NCI-H748 treated with DMSO at 0.1 percent for 48 hours (cell line): ENCODE data around the gene ASB18.

ENCODE experiments used
- DNase-seq: peaks from one replicate; lab custom pipeline; 2025; lab: John Stamatoyannopoulos, UW

Gene ASB18

DNA sequence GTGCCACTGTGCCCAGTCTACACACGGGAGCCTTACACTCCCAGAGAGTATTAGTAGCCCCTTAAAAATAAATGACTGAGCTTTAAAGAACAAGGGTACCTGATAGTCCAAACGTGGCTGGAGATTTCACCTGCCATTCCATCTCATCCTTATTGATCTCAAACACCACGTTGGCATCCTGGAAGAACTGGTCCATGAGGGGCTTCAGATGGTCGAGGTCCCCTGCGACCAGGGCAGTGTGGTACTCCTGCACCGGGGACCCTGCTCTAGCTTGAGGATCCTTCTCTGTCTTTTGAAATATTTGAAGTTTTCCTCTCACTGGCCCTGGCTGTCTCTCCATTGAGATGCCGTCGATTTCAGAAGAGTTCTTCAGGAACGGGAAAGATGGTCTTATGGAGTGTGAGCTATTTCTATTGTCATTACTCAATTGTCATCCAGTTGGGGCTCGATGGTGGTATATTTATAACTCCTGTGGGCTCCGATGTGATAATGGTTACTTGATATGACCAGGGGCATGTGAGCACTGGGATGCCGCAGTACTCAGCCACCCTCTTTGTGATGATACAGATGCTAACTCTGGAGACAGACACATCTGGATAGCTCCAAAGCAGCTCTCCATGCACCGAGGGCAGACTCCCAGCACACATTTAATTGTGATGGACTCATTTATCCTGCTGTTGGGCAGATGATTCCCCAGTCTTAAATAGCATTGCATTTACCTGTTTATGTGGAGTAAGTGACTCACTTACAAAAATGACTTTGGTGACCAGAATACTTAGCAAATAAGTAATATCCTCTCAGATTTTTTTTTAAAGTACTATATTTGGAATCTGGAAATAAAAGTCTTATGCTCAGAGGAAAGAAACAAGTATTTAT, 22.8 kb downstream of the ASB18 start:
- DNase-seq, result no peak

DNA sequence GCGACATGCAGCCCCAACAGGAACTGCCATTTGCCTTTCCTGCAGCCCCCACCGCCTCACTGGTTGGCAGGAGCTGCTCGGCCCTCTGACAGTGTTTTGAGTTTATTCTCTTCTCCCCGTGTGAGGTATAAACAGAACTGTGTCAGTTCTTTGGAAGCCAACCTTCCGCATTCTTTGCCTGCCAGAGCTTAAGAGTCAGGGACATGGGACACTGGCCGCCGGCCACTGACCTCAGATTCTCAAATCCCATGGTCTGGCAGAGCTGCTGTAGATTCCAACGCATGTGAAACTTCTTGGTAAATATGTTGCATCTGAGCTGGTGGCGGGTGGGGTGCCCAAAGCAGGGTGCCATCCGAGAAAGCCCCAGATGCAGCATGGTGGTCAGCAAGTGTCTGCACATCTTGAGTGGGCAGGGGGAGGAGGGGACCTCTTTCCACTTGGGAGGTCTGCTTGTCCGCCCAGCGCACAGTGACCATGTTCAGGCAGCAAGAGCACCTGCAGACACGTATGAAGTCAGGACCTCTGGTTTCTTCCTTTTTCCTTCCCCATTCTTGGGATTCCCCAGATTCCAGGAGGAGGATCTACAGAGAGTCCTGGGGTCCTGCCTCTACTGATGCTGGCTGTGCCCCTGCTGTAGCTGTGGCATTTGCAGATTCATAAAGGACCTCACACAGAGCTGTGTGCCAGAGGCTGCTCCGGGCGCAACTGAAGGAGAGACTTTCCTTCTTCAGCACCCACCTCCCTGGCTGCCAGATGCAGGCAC, 23.8 kb downstream of the ASB18 start:
- DNase-seq, result no peak

DNA sequence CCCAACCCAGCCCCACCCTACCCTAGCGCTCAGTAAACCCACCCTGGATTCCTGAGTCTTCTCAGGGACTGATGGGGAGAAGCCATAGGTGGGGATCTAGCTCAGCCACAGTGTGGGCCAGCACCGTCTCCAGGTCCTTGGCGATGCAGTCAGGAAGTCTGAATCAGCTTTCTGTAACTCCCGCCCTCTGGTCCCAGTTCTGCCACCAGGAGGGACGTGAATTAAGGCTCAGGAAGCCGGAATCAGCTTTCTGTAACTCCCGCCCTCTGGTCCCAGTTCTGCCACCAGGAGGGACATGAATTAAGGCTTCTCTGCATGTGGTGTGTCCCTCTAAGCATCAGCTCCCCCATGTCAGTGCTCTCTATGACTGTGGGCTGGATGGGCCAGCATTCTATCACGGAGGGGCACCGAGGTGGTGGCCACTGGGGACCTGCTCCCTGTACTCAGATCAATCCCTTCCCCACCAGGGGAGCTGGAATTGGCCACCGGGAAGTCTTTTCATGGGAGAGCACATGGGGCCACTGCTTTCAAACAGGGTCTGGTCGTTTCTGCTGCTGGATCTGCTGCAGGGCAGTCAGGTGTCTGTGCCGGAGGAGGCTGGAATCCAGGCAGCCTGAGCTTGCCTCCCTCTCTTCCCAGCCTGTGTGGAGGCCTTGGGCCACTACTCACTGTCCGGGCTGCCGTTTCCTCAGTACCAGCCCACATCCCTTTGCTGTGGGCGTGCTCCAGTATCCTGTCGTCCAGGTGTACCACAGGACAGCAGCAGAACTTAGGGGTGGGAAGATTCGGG, 24.7 kb downstream of the ASB18 start:
- DNase-seq, result no peak

GRCh38 chr2:236238751-236239150, 25.5 kb downstream of the ASB18 start:
- DNase-seq, result no peak

DNA sequence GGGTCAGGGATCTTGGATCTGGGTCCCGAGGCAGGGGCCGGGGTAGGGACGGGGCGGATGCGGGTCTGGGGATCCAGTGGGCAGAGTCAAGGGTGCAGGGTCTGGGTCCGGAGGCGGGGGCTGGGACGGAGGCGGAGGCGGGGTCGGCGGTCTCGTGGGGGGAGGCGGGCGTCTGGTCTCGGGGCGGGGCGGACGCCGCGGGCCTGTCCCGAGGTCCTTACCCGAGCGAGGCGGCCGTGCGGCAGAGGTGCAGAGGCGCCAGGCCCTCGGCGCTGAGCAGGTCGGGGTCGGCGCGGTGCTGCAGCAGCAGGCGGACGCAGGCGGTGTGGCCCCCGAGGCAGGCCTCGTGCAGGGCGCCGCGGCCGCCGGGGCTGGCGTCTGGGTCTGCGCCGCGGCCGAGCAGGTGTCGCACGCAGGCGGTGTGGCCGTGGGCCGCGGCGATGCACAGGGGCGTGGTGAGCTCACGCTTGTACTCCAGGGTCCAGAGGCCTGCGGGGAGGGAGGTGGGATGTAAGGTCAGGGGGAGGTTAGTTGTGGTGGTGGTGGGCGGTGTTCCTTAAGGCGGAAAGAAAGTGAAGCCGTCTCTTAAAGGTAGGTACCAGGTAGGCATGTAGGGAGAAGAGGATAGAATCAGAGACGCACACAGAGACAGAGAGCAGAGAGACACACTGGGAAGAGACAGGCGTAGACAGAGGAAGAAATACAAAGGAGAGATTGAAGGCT, 26.6 kb downstream of the ASB18 start:
- no peak for DNase-seq

GRCh38 chr2:236236559-236237452, 27.4 kb downstream of the ASB18 start:
- DNase-seq, result no peak

GRCh38 chr2:236229186-236229585, 35.0 kb downstream of the ASB18 start:
- DNase-seq, result no peak

- no peak for DNase-seq
Observed at GRCh38 chr2:236223675-236224074, 40.5 kb downstream of the ASB18 start.

GRCh38 chr2:236221798-236222197, 42.4 kb downstream of the ASB18 start:
- no peak for DNase-seq

DNA sequence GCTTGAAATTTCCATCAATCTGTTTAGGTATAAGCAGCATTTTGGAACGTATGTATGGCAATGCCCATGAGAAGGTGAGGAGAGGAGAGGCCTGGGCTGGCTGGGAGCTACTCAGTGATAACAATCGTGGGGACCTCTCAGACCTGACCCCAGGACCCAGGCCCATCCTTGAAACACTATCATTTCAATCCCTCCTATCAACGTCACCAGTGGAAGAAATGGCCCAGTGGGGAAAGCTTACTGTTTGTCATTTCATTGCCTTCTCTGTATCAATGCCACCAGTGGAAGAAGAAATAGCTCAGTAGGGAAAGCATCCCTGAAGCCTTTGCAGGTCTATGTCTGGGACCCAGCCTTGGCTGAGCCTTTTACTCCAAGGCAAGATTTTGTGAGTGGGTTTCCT, 44.8 kb downstream of the ASB18 start:
- no peak for DNase-seq

DNA sequence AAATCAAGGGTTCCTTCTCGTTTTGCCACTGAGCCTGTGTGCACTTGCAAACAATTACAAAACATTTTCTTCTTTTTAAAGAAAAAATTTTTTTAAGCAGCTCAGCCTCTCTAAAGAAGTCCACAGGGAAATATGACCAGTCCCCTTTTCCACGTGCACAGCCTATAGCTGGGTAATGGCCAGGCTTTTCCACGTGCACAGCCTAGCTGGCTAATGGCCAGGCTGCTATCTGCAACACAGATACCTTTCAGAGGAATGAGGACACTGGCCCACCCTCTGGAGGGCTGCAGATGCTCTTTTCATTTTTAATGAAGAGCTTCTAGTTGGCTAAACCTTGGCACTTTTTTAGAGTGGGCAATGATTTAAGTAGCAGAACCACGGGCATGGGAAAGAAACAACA, 46.3 kb downstream of the ASB18 start:
- no peak for DNase-seq

DNA sequence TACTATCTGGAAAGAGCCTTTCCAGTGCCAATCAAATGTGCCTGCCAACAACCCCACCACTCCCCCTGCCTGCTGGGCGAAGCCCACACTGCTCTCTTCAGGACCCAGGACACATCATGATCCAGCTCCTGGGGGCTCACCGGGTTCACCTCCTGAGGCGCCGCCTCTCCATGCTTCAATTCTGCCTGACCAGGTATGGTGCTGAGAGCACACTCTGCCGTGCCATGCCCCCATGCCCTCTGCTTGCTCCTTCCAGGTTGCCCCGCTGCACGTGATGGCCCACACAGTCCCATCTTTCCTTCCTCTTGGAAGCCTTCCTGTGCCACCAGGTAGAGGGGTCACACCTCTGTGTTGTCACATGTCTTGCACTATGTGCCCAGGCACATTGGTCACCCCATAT, 47.5 kb downstream of the ASB18 start:
- DNase-seq, result no peak

DNA sequence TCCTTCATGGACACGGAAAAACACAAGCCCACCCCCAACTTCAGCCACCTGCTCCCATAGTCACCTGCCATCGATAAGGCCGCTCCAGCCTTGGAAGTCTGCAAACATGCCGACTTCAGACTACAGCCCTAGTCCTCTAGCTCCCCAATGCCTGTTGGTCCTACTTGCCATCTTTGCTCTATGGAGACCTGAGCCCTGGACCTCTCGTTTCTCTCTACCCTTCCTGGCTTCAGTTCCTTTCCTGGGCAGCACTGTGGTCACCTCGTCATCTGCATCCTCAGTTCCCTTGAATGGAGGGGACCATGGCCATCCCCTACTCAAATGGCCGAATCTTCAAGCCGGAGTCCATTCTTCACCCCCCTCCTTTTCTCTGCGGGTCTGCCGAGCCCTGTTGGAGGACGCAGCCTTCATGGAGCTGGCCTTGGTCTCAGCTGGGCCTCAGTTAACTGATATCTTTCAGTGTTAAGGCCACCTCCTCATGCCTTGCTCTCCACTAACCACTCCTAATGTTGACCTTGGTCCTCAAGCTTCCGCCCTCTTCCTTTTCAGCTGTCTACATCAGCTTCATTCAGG, 48.4 kb downstream of the ASB18 start:
- DNase-seq, result no peak

DNA sequence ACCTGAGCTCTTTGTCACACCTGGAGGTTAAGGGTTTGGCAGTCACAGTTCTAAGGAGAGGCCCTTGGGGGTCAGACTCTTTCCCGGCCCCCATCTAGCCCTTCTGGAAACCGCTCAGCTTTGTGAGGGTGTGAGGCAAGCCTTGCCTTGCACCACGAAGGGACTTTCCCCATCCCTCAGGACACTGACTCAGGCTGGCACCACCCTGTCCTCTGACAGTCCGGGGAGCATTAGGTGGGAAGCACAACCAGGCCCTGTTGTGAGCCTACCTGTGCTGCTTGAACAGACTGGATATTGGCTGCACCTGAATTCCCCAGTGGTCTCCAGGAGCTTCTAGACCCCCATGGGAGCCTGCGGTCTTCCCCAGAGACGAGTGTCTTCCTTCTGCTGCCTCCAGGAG, 49.0 kb downstream of the ASB18 start:
- no peak for DNase-seq

- DNase-seq, result no peak
Observed at GRCh38 chr2:236214376-236214995, 49.7 kb downstream of the ASB18 start.

GRCh38 chr2:236211296-236211695, 52.9 kb downstream of the ASB18 start:
- no peak for DNase-seq

- DNase-seq, result no peak
Observed at GRCh38 chr2:236210536-236210935, 53.7 kb downstream of the ASB18 start.

DNA sequence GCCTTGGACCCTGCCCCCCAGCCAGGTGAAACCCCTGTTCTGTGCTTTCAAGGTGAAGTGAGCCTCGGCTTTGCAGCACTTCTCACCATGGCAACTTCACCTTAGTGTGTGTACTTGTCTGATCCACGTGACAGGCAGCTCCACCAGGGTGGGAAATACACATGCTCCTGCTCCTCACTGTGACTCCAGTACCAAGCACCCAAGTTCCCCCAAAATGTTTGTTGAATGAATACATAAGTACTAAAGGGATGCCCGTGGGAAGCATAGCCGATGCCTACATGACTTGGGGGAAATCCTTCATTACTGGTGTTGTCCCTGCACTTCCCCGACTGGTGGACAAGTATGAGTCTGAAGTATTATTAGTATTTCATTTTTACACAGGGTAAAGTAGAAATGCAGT, 54.2 kb downstream of the ASB18 start:
- no peak for DNase-seq

GRCh38 chr2:236209535-236209934, 54.7 kb downstream of the ASB18 start:
- no peak for DNase-seq
